Renal cortex interstitium (tissue), 11 donors: ENCODE results near the gene RNF20. TPM values are rescaled to one million over a fixed set of nuclear protein-coding genes. Genes with fewer than 3 reads are reported as not detected.
"Not testable (repeated sequence)": the region's sequence is repeated elsewhere in the genome, so short reads cannot be mapped to it uniquely, and the experiment has no call there.

Experiments used
- DNase-seq, 11 donors: peaks; one replicate each; pipeline ENCODE4 v3.0.0-alpha.2; 2013; ENCODE audit warnings: low read depth in 9 of 11, low spot score in 4 of 11; ENCODE audit errors: extremely low read depth in 1 of 11
- polyA plus RNA-seq, 3 donors: library from polyadenylated mRNA; unstranded; fragments of 120-200 nt; gene quantifications; one replicate each; pipeline ENCODE4 v1.2.1, GENCODE V29; 2013; ENCODE audit not compliant: insufficient read length in 3 of 3

The RNF20 gene
- polyA plus RNA-seq, 3 donors, result 59.9 to 71.9 (median 60.3) TPM

GRCh38 chr9:101572316-101572715 lies 38.7 kb downstream of the RNF20 start:
- no peak for DNase-seq

GRCh38 chr9:101574731-101575333 lies 41.2 kb downstream of the RNF20 start:
- DNase-seq, result no peak

DNA sequence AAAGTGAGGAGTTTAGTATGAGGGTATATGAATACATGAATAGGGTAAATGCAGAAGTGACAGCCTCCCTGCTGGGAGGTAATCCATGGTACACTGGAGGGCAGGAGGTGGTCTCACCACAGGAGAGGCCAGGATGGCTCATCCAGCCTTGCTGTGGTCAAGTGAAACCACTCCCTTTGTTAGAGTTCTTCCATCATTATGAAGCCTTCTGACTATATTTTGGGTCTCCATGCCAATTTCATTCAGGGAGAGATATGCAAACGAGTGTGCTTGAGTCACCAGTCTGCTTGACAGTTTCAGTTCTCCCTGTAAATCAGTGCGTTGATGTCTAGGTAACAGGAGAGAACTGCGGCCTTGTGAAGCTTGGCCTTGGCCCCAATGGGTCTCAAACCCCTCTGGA lies 44.7 kb downstream of the RNF20 start:
- DNase-seq, result no peak

- no peak for DNase-seq
These were observed 46.3 kb downstream of the RNF20 start for GRCh38 chr9:101579711-101580545.

DNA sequence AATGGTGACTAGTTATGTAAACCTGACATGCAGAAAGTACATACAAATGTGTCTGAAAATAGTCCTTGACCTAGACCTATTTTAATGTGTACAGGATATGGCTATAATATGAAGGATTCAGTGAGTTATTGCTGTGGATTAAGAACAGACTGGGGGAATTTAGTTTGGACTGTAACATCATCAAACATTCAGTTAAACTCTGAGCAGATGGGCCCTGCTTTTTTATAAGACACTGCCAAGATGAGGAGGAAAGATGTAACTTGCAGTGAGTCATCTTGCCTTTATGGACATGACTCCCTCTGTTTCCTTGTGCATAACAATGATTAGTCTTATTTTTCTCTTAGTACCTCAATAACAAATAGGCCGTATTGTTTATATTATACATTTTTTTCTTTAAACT lies 48.9 kb downstream of the RNF20 start:
- DNase-seq, result peak in 1 of 11 donors; percentile 3

DNA sequence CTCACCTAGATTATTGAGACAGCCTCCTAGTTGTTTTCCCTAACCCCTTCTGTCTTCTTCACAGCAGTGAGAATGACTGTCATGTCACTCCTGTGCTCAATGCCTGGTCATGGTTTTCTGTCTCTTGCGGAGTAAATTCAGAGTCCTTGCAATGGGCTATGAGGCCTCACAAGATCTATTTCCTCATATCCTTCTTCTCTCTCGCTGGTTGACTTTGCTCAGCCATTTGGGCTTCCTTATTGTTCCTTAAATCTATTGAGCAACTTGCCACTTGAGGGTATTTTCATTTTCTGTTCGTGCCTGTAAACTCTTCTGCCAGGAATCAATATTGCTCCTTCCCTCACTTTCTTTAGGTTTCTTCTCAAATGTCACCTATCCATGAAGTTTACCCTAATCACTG lies 52.1 kb downstream of the RNF20 start:
- no peak for DNase-seq

- no peak for DNase-seq
These were observed 53.0 kb downstream of the RNF20 start for GRCh38 chr9:101586651-101587050.

GRCh38 chr9:101587332-101588043 lies 53.8 kb downstream of the RNF20 start:
- no peak for DNase-seq

DNA sequence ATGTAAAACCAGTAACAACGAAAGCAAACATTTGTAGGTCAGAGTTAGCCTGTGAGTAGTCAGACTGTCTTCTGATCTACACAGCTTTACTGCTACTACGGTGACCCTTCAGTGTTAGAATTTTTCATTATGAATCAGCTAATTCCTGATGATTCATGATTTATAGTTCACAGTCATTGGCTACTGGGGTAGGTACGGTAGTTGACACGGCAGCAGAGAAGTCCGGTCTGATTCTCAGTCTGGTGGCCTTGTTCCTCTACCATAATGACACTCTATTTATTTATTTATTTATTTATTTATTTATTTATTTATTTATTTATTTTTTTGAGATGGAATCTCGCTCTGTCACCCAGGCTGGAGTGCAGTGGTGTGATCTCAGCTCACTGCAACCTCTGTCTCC lies 56.4 kb downstream of the RNF20 start:
- not testable (repeated sequence) for DNase-seq

GRCh38 chr9:101590901-101591300 lies 57.2 kb downstream of the RNF20 start:
- DNase-seq, result no peak

DNA sequence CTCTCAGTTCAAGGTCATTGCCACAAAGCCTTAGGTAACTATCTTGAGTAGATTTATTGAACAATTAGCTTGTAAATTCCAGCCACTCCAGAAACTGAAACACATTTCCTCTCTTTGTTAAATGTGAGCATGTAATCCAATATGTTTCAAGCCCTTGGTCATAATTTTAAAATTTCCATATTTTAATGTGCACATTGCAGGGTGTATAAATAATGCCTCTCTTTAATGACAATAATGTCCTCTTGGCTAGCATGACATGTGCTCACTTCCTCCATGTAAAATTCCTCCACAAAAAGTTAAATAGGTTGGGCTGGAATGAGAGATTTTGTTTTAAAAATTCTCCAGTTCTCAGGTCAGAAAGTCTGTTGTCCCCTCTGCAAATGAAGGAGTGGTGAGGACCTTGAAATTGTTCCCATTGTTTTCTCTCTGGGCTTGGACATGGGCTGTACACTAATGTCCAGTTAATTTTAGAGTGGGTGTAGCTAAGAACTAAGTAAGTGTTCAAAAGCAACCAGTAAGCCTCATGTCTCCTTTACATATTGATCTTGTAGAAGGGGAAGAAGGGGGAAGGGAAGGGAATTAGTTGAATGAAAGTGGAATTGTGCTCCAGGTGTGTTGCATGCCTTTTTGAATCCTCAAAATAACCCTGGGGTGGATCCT lies 58.3 kb downstream of the RNF20 start:
- DNase-seq, result no peak

- DNase-seq, result no peak
These were observed 59.1 kb downstream of the RNF20 start for GRCh38 chr9:101592788-101593187.

DNA sequence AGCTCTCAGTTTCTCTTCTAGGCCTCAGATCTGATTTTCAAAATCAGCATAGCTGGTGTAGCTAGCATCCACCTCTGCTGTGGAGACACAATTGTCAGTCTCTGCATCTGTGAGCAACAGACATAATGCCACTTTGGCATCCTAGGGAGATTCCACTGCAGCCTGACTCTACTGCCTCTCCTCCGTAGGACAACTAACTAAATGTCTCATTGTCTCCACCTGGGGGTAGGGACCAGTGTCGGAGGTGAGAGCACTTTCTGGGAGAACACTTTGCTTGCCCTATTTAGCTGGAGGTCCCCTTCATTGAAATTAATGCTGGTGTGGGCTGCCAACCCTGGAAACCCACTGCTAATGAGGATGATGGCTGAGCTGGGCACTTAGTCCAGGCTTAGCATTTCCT lies 59.7 kb downstream of the RNF20 start:
- no peak for DNase-seq

DNA sequence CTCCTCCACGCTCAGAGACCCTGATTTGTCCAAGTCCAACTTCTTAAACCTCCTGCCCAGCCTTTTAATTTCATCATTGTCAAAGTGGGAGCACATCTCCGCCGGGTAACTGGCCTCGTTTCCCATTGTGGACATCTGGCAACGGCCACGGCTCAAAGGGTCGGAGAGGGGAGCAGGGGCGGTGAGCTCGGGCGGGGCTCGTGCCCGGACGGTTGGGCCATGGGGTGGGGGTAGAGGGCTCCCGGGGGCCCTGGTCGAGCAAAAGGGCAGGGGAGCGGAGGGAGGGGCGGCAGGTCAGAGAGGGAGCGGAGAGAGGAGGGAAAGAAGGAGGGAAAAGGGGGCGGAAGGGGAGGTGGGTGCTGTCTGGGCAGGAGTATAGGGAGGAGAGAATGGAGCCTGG lies 61.1 kb downstream of the RNF20 start, which contains the start of gene PPP3R2:
PPP3R2 (minus strand) TSS at position 174 of the 400 bp plus-strand sequence; CDS start at position 126, 48 bp downstream.
- no peak for DNase-seq

DNA sequence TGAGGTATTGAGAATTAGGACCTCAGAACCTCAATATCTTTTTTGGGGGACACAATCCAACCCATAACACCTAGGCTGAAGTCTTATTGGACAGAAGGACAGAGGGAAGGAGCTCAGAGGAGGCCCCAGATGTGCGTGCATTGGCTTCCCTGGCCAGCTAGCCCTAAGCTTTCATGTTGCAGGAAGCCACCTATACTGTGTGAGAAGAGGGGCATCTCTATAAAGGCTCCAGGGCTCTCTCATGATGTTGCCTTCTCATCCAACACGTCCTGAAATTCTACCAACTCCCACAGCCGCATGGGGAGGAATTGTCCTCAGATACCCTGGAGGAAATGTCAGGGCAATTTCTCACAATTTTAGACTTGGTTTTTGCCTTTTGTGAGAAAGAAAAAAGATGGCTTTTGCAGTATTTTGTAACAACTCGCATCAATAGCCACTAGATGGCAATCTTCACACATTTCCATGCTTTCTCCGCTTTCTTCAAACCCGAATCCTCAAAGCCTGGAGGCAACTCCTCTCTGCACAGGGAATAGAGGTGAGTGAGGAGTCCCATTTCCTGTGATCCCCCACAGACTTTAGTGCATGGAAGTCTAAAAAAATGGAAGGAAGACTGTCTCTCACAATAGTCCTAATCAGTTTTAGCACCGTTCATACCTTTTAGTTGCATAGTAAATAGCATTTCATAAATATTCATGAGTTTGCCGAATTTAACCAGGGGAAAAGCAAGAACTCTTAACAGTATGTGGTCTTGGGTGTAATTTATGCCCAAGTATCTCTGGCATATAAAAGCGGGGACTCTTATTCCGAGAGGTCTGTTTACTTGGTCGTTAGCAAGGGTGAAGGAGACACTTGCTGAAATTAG lies 68.5 kb downstream of the RNF20 start:
- peak; percentile 24 to 59 (median 42) for DNase-seq

DNA sequence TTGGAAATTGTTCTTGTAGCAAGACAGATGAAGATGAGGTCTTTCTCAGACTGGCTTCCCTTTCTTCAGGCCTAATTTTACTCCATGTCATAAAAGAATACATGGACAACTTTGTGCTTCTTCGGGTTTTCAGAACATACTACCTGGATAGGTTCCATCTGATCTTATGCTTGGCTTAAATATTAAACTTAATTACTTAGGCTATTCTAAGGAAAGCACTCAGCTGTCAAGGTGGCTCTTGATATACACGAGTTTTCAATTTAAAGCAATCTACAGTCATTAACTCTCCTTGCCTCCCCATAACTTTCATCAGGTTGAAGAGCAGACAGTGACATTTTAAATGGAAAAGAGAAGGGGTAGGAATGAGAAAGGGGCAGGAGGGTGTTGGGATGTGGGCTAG lies 70.6 kb downstream of the RNF20 start:
- no peak for DNase-seq

DNA sequence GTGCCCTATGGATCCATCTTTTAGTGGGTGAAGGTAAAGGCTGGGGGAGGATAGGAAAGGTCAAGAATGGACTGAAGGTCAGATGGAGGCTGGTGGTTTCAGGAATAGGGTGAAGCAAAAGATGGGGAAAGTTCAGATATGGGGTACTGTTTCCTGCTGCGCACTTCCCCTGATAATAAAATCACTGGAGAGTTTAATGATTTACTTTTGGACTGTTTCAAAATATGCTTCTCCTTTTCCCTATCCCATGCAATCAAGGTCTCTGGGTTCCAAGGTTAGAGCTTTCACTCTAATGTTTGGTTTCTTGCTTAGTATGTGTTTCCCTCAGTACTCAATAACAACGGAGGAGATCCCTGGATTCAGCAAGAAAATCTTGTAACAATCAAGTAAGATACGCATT lies 71.9 kb downstream of the RNF20 start:
- DNase-seq, result no peak
